Non-pigmented ciliary epithelial cell (primary cell): ENCODE measurements around the gene ADSS1.
"Not testable (repeated sequence)": the region's sequence is repeated elsewhere in the genome, so short reads cannot be mapped to it uniquely, and the experiment has no call there.

ENCODE experiments used
- DNase-seq: peaks from one replicate; pipeline ENCODE4 v3.0.0-alpha.2; 2010; ENCODE audit warnings: low read depth

ADSS1 gene

GRCh38 chr14:104750056-104750752 is 26.2 kb downstream of the ADSS1 start:
- DNase-seq: no peak

GRCh38 chr14:104750753-104751057 is 26.7 kb downstream of the ADSS1 start:
- DNase-seq: not testable (repeated sequence)

- DNase-seq: no peak
Measured at GRCh38 chr14:104751539-104752422, 27.8 kb downstream of the ADSS1 start.

- DNase-seq: no peak
Measured at GRCh38 chr14:104752423-104752734, 28.4 kb downstream of the ADSS1 start.

GRCh38 chr14:104752735-104753527 is 28.9 kb downstream of the ADSS1 start, which contains the start of gene SIVA1:
TSS of gene SIVA1 (plus strand) at chr14:104753147. CDS start at chr14:104753202, 55 bp downstream.
- peak; percentile 90 for DNase-seq

- DNase-seq: no peak
Measured at GRCh38 chr14:104753528-104754212, 29.6 kb downstream of the ADSS1 start.

- no peak for DNase-seq
Measured at GRCh38 chr14:104754213-104754851, 30.3 kb downstream of the ADSS1 start.

- no peak for DNase-seq
Measured at GRCh38 chr14:104755621-104756020, 31.6 kb downstream of the ADSS1 start.

- no peak for DNase-seq
Measured at GRCh38 chr14:104756477-104757237, 32.6 kb downstream of the ADSS1 start.

- DNase-seq: no peak
Measured at GRCh38 chr14:104757238-104757585, 33.2 kb downstream of the ADSS1 start.

- DNase-seq: no peak
Measured at GRCh38 chr14:104757681-104758392, 33.8 kb downstream of the ADSS1 start.

- DNase-seq: no peak
Measured at GRCh38 chr14:104758981-104759969, 35.2 kb downstream of the ADSS1 start.

GRCh38 chr14:104765517-104765916 is 41.5 kb downstream of the ADSS1 start:
- DNase-seq: no peak

GRCh38 chr14:104766256-104766862 is 42.3 kb downstream of the ADSS1 start:
- no peak for DNase-seq

- no peak for DNase-seq
Measured at GRCh38 chr14:104766863-104767633, 43.0 kb downstream of the ADSS1 start.

GRCh38 chr14:104767634-104767918 is 43.5 kb downstream of the ADSS1 start:
- no peak for DNase-seq

- no peak for DNase-seq
Measured at GRCh38 chr14:104768437-104769323, 44.7 kb downstream of the ADSS1 start.
